Smooth muscle cell (in vitro differentiated cells): ENCODE data around the gene MOV10L1. TPM values are rescaled to one million over a fixed set of nuclear protein-coding genes. Genes with fewer than 3 reads are reported as not detected.

Source experiments
- DNase-seq: peaks from one replicate; lab custom pipeline; 2025; ENCODE audit not compliant: unreplicated experiment; lab: John Stamatoyannopoulos, UW
- H2AFZ ChIP-seq: fragments of 200-600 bp; sonication (generic); 2 replicates; pipeline ENCODE4 v1.6.0; 2016; ENCODE audit warnings: antibody characterized with exemption, low read depth, mild to moderate bottlenecking
- H3F3A ChIP-seq: fragments of 200-600 bp; sonication (generic); 2 replicates; pipeline ENCODE4 v1.6.0; 2017; ENCODE audit warnings: antibody characterized with exemption, low read depth
- H3K27ac ChIP-seq: fragments of 200-600 bp; sonication (generic); 2 replicates; pipeline ENCODE4 v1.5.1; 2016; ENCODE audit warnings: low read depth, mild to moderate bottlenecking
- H3K27me3 ChIP-seq: fragments of 200-600 bp; sonication (generic); 2 replicates; pipeline ENCODE4 v1.6.1; 2016; ENCODE audit warnings: low read depth, mild to moderate bottlenecking
- H3K36me3 ChIP-seq: fragments of 200-600 bp; sonication (generic); 2 replicates; pipeline ENCODE4 v1.5.1; 2016; ENCODE audit warnings: low read depth
- H3K4me1 ChIP-seq: fragments of 200-600 bp; sonication (generic); 2 replicates; pipeline ENCODE4 v1.5.1; 2016; ENCODE audit warnings: low read depth
- H3K4me2 ChIP-seq: fragments of 200-600 bp; sonication (generic); 2 replicates; pipeline ENCODE4 v1.6.0; 2016; ENCODE audit warnings: mild to moderate bottlenecking
- H3K4me3 ChIP-seq: fragments of 200-600 bp; sonication (generic); 2 replicates; pipeline ENCODE4 v1.5.1; 2016; ENCODE audit warnings: mild to moderate bottlenecking
- H3K79me2 ChIP-seq: fragments of 200-600 bp; sonication (generic); 2 replicates; pipeline ENCODE4 v1.6.0; 2016; ENCODE audit warnings: low read depth, mild to moderate bottlenecking
- H3K9ac ChIP-seq: fragments of 200-600 bp; sonication (generic); 2 replicates; pipeline ENCODE4 v1.6.0; 2016; ENCODE audit warnings: low read depth
- H3K9me3 ChIP-seq: fragments of 200-600 bp; sonication (generic); replicated peaks from 2 replicates; pipeline ENCODE4 v1.5.1; 2016; ENCODE audit warnings: low read depth
- H4K20me1 ChIP-seq: fragments of 200-600 bp; sonication (generic); 2 replicates; pipeline ENCODE4 v1.6.0; 2016; ENCODE audit warnings: low read depth
- CTCF ChIP-seq: fragments of 200-600 bp; sonication (generic); IDR thresholded peaks from 2 replicates; pipeline ENCODE4 v1.5.1; 2017; ENCODE audit warnings: borderline replicate concordance, mild to moderate bottlenecking, antibody characterized with exemption; ENCODE audit not compliant: insufficient read depth, poor library complexity, severe bottlenecking
- WGBS: methylation state at CpG from one replicate; pipeline ENCODE4 v1.1.7; 2016; ENCODE audit warnings: low lambda C conversion rate; 5-methylcytosine and 5-hydroxymethylcytosine counted together
- polyA plus RNA-seq: library from polyadenylated mRNA; unstranded; fragments of >200 nt; fragmentation: Nextera tagmentation; extraction: Ambion mirVana; gene quantifications from 2 replicates; pipeline ENCODE4 v1.2.1, GENCODE V29; 2016
- total RNA-seq: library from RNA; depleted of rRNA; stranded (reverse); fragments of >200 nt; gene quantifications from 2 replicates; pipeline ENCODE4 v1.2.3, GENCODE V29; 2014

The MOV10L1 gene
- total and polyA plus RNA-seq, 2 experiments from 2014 or later, result 0.10 to 0.85 TPM

- DNase-seq, result no peak
These were observed 96.4 kb downstream of the MOV10L1 start for GRCh38 chr22:50186181-50186714.

GRCh38 chr22:50186761-50187523 is 97.1 kb downstream of the MOV10L1 start:
- peaks cover 20% of the 10 kb centered on the region for H4K20me1 ChIP-seq

More at GRCh38 chr22:50186181-50186714, 96.4 kb downstream of the MOV10L1 start:
- WGBS, result 0% methylated on average over 1 of the region's 47 CpGs
- peaks cover 13% of the 10 kb centered on the region for H4K20me1 ChIP-seq
- H3K9ac ChIP-seq, result peak overlapping the region; percentile 66
- H3K9me3 ChIP-seq, result no peaks in the 10 kb centered on the region
- H3K79me2 ChIP-seq, result peaks cover 42% of the 10 kb centered on the region
- peak overlapping the region; percentile 66 for H3K4me3 ChIP-seq
- no peak for TF ChIP-seq CTCF
- no peaks in the 10 kb centered on the region for H3K36me3 ChIP-seq
- H3K4me1 ChIP-seq, result peaks cover 13% of the 10 kb centered on the region
- no peak overlapping the region for H3K27ac ChIP-seq
- H2AFZ ChIP-seq, result no peak overlapping the region
- H3K4me2 ChIP-seq, result peak overlapping the region; percentile 90
- no peaks in the 10 kb centered on the region for H3K27me3 ChIP-seq
- H3F3A ChIP-seq, result no peaks in the 10 kb centered on the region

GRCh38 chr22:50188356-50188755 is 98.5 kb downstream of the MOV10L1 start:
- peaks cover 13% of the 10 kb centered on the region for H3K4me1 ChIP-seq
- peaks cover 60% of the 10 kb centered on the region for H3K79me2 ChIP-seq
- no peak for TF ChIP-seq CTCF

More at GRCh38 chr22:50186761-50187523, 97.1 kb downstream of the MOV10L1 start:
- Histone ChIP-seq H3K4me3 (peak overlapping the region; percentile 66), H2AFZ (no peak overlapping the region), H3K4me2 (peak overlapping the region; percentile 90), H3K27ac (no peak overlapping the region), H3K27me3 (no peaks in the 10 kb centered on the region), H3K4me1 (peaks cover 13% of the 10 kb centered on the region), H3K9ac (peak overlapping the region; percentile 66), H3K9me3 (no peaks in the 10 kb centered on the region), H3F3A (no peaks in the 10 kb centered on the region), H3K79me2 (peaks cover 48% of the 10 kb centered on the region), H3K36me3 (no peaks in the 10 kb centered on the region)
- DNase-seq, result no peak
- TF ChIP-seq CTCF, result no peak
- 49% methylated on average over 24 of the region's 26 CpGs for WGBS

More at GRCh38 chr22:50188356-50188755, 98.5 kb downstream of the MOV10L1 start:
- H3K4me2 ChIP-seq, result no peak overlapping the region
- H3F3A ChIP-seq, result no peaks in the 10 kb centered on the region
- DNase-seq, result no peak
- H3K27me3 ChIP-seq, result no peaks in the 10 kb centered on the region
- H4K20me1 ChIP-seq, result peaks cover 35% of the 10 kb centered on the region
- no peaks in the 10 kb centered on the region for H3K36me3 ChIP-seq
- H3K9me3 ChIP-seq, result no peaks in the 10 kb centered on the region
- H3K4me3 ChIP-seq, result no peak overlapping the region
- H3K27ac ChIP-seq, result no peak overlapping the region
- no peak overlapping the region for H3K9ac ChIP-seq
- WGBS, result 97% methylated on average over 11 of the region's 11 CpGs
- H2AFZ ChIP-seq, result no peak overlapping the region
